Osteocyte (in vitro differentiated cells): ENCODE data around the gene ACTR3C. TPM values are rescaled to one million over a fixed set of nuclear protein-coding genes. Genes with fewer than 3 reads are reported as not detected.
"Not testable (repeated sequence)": the region's sequence is repeated elsewhere in the genome, so short reads cannot be mapped to it uniquely, and the experiment has no call there.

Experiments used
- DNase-seq: peaks from one replicate; pipeline ENCODE4 v3.0.0; 2021; ENCODE audit warnings: mixed read lengths; ENCODE audit not compliant: unreplicated experiment; ENCODE audit errors: extremely low spot score
- H3K27ac Mint-ChIP-seq: one replicate; pipeline ENCODE4 v1.8.0; 2021; ENCODE audit warnings: mild to moderate bottlenecking, mixed read lengths; ENCODE audit not compliant: unreplicated experiment
- H3K27me3 Mint-ChIP-seq: one replicate; pipeline ENCODE4 v1.8.0; 2021; ENCODE audit warnings: mixed read lengths; ENCODE audit not compliant: unreplicated experiment
- H3K36me3 Mint-ChIP-seq: one replicate; pipeline ENCODE4 v1.8.0; 2021; ENCODE audit warnings: mixed read lengths; ENCODE audit not compliant: unreplicated experiment
- H3K4me1 Mint-ChIP-seq: one replicate; pipeline ENCODE4 v1.8.0; 2021; ENCODE audit warnings: mixed read lengths; ENCODE audit not compliant: unreplicated experiment
- H3K4me3 Mint-ChIP-seq: one replicate; pipeline ENCODE4 v1.8.0; 2021; ENCODE audit warnings: mild to moderate bottlenecking, moderate library complexity, mixed read lengths; ENCODE audit not compliant: unreplicated experiment
- H3K9me3 Mint-ChIP-seq: one replicate; pipeline ENCODE4 v1.8.0; 2021; ENCODE audit warnings: mixed read lengths; ENCODE audit not compliant: unreplicated experiment
- CTCF ChIP-seq: fragments of 200-600 bp; sonication (generic); IDR thresholded peaks from 2 replicates; pipeline ENCODE4 v1.5.0; 2021; ENCODE audit warnings: antibody characterized with exemption, mild to moderate bottlenecking, moderate library complexity
- total RNA-seq: library from RNA; stranded (reverse); gene quantifications from 2 replicates; pipeline ENCODE4 v1.2.1, GENCODE V29; 2021

The ACTR3C gene
- total RNA-seq, 1 donor from 2014 or later, result not detected

GRCh38 chr7:150285849-150286754, 37.2 kb downstream of the ACTR3C start:
- not testable (repeated sequence) for H3K27ac Mint-ChIP-seq, DNase-seq

GRCh38 chr7:150283608-150284007, 39.7 kb downstream of the ACTR3C start:
- not testable (repeated sequence) for H3K4me3 Mint-ChIP-seq, H3K36me3 Mint-ChIP-seq, H3K4me1 Mint-ChIP-seq, H3K27ac Mint-ChIP-seq, H3K27me3 Mint-ChIP-seq, DNase-seq, H3K9me3 Mint-ChIP-seq

More at GRCh38 chr7:150285849-150286754, 37.2 kb downstream of the ACTR3C start:
- H3K4me3 Mint-ChIP-seq, H3K36me3 Mint-ChIP-seq, H3K27me3 Mint-ChIP-seq, H3K4me1 Mint-ChIP-seq, H3K9me3 Mint-ChIP-seq: not testable (repeated sequence)
- TF ChIP-seq CTCF, result peak; percentile 66

- not testable (repeated sequence) for H3K27ac Mint-ChIP-seq, H3K4me1 Mint-ChIP-seq, DNase-seq, H3K36me3 Mint-ChIP-seq, H3K4me3 Mint-ChIP-seq, H3K9me3 Mint-ChIP-seq
- peaks cover 12% of the 10 kb centered on the region for H3K27me3 Mint-ChIP-seq
Observed at GRCh38 chr7:150283111-150283510, 40.2 kb downstream of the ACTR3C start.

- not testable (repeated sequence) for H3K36me3 Mint-ChIP-seq, H3K9me3 Mint-ChIP-seq, H3K4me3 Mint-ChIP-seq, DNase-seq, H3K4me1 Mint-ChIP-seq, H3K27ac Mint-ChIP-seq
- peaks cover 16% of the 10 kb centered on the region for H3K27me3 Mint-ChIP-seq
Observed at GRCh38 chr7:150281681-150282403, 41.5 kb downstream of the ACTR3C start.

- H3K9me3 Mint-ChIP-seq, H3K27ac Mint-ChIP-seq, H3K4me1 Mint-ChIP-seq, H3K4me3 Mint-ChIP-seq, H3K36me3 Mint-ChIP-seq, DNase-seq: not testable (repeated sequence)
- peaks cover 11% of the 10 kb centered on the region for H3K27me3 Mint-ChIP-seq
Observed at GRCh38 chr7:150278383-150278782, 45.0 kb downstream of the ACTR3C start.

- not testable (repeated sequence) for DNase-seq, H3K4me3 Mint-ChIP-seq, H3K4me1 Mint-ChIP-seq, H3K27ac Mint-ChIP-seq, H3K36me3 Mint-ChIP-seq, H3K9me3 Mint-ChIP-seq
- peaks cover 11% of the 10 kb centered on the region for H3K27me3 Mint-ChIP-seq
- TF ChIP-seq CTCF, result peak; percentile 78
Observed at GRCh38 chr7:150276132-150276695, 47.1 kb downstream of the ACTR3C start.

GRCh38 chr7:150271898-150272297, 51.4 kb downstream of the ACTR3C start:
- not testable (repeated sequence) for DNase-seq, H3K36me3 Mint-ChIP-seq, H3K9me3 Mint-ChIP-seq, H3K4me1 Mint-ChIP-seq, H3K27ac Mint-ChIP-seq, H3K27me3 Mint-ChIP-seq, H3K4me3 Mint-ChIP-seq

GRCh38 chr7:150270101-150270824, 53.1 kb downstream of the ACTR3C start:
- not testable (repeated sequence) for H3K9me3 Mint-ChIP-seq, H3K4me3 Mint-ChIP-seq, H3K27ac Mint-ChIP-seq, DNase-seq, H3K36me3 Mint-ChIP-seq, H3K4me1 Mint-ChIP-seq, H3K27me3 Mint-ChIP-seq

- not testable (repeated sequence) for H3K4me3 Mint-ChIP-seq, H3K4me1 Mint-ChIP-seq, H3K9me3 Mint-ChIP-seq, H3K27me3 Mint-ChIP-seq, H3K36me3 Mint-ChIP-seq, H3K27ac Mint-ChIP-seq, DNase-seq
Observed at GRCh38 chr7:150268798-150269197, 54.5 kb downstream of the ACTR3C start.
